NCI-H146 treated with DMSO at 0.1 percent for 48 hours (cell line): ENCODE results near the gene APLF.

ENCODE experiments used
- DNase-seq: peaks from one replicate; lab custom pipeline; 2025; ENCODE audit not compliant: unreplicated experiment; lab: John Stamatoyannopoulos, UW

Gene APLF

DNA sequence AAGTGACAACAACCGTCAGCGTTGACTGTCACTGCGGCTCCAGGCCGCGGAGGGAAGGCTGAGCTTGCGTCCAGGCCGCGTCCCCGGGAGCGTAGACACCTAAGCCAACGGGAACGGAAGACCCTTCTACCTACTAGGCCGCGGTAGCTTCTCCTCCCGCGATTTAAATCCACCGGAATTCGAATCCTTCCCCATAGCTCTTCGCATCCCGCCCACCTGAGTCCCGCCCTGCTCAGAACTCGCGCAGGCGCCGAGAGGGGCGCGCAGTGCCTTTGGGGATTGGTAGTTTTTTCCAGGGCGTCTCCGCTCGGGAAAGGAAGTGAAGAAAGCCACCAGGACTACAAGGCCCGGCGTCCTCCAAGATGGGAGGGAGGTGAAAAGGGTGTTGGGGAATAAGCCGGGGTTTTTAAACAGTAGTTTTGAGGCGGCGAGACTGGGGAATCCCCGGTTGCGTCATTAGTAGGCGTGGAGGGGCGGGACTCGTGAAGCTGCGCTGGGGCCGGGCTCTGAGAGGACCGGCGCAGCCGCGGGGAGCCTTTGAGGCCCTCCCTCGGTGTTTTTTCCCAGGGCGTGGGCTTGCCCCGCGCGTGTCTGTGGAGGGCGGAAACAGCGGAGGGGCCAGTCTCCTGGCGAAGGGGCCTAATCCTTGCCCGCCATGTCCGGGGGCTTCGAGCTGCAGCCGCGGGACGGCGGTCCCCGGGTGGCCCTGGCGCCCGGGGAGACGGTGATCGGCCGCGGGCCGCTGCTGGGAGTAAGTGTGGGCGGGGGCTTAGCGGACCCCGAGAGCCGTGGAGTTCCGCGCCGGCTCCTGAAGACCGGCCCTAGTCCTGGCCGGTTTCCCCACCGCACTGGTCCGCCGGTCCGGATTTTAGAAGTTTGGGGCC is at the start of gene APLF, which contains the start of gene FBXO48:
APLF (plus strand) TSS at position 509 of the 884 bp plus-strand sequence; CDS start at position 656, 147 bp downstream.
FBXO48 (minus strand) TSS at position 218 of the 884 bp plus-strand sequence. CDS start 2,149 bp downstream, outside the sequence.
- peak; percentile 95 for DNase-seq

DNA sequence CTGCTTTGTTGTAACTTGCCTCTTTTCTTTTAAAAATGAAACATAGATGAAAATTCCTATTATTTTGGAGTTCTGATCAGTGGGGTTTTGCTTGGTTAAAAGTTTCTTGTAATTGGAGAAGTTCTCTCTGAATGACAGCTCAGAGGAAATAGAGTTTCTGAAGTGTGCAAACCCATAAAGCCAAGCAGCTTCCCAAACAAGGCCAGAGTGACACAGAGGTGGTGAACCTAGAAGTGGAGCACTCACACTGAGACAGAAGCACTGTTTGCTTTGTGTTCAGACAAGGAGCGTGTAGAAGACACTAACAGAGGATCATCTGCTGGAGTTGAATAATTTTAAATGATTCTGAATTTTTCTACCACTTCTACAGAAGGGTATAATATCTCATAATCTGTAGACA is 49.5 kb upstream of the APLF start:
- no peak for DNase-seq

GRCh38 chr2:68418419-68418818 is 49.0 kb upstream of the APLF start:
- no peak for DNase-seq

GRCh38 chr2:68418855-68419254 is 48.5 kb upstream of the APLF start:
- no peak for DNase-seq

- no peak for DNase-seq
These were observed 47.0 kb upstream of the APLF start for GRCh38 chr2:68420254-68420910.

- DNase-seq, result no peak
These were observed 43.3 kb upstream of the APLF start for GRCh38 chr2:68423966-68424650.

DNA sequence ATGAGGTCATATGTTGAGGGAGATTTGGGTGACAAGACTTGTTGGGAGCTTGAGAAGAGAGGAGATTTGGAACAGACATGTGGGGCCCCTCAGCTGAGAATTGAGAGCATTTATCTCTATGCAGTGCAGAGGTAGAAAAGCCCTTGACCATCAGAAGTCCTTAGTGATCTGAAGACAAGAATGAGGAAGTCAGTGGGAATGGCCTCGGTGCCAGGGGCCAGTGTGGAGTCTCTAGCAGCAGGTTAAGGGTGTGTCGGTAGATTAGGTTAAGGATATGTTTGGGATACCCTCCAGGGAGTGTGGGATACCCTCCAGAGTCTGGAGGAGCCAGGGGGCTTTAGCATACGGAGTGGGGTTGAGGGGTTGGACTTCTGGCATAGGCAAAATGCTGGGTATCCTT is 41.9 kb upstream of the APLF start:
- DNase-seq, result no peak

DNA sequence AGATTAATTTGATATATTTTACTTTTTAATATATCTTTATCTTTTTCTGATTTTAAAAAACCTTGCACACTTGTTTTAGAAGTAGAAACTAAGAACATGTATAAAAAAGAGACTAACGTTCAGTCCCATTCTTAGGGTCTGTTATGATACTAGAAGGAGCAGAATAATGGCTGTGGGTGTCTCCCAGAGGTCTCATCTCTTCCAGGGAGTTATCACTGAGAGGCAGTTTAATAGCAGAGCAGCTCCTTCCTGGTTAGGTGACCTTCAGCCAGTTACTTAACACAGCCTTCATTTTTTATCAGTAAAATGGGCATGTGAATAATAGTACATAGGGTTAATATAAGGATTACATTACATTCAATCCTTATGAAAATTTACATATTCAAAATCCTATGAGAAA is 40.9 kb upstream of the APLF start:
- no peak for DNase-seq

DNA sequence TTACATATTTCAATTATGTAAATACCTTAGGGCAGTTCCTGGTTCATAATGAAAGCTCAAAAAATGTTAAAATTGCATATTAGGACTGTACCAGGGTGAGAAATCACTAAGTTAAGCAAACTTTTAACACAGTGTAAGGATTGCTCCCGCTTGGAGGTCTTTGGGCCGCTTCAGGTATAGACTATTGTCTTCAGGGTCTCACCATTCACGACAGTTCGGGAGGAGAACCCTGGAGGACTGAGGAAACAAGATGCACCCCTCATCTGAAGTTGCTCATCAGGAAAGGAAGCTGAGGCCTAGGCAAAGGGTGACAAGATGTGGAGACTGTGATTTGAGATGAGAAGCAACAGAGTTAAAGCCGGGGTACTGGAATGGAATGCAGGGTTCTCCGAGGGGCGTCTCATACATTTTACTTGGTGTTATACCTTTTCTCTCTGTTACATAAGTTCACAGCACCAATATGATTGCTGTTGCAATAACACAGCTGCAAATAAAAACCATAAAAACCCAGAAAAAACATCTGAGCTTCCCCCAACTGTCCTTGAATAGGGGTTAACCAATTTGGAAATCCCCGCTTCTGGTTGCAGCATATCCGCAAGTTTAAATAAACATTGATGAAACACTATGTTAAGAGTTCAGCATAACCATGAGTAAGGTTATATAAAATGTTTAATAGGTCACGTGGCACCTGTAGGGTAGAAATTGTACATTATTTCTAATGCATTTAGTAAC is 40.4 kb upstream of the APLF start:
- DNase-seq, result no peak

GRCh38 chr2:68428126-68428525 is 39.3 kb upstream of the APLF start:
- DNase-seq, result no peak

DNA sequence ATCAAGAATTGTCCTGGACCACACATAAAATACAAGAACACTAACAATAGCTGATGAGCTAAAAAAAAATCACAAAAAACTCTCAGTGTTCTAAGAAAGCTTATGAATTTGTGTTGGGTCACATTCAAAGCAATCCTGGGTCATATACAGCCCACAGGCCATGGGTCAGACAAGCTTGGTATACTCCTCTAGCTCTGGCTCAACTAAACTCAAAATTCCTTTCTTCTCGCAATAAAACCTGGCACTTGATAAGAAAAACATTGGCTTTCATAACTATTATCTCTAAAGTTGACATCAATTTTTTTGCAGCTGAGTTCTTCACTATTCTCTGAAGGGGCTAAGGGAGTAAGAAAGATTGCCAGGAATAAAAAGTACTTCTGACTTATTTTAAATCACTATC is 38.6 kb upstream of the APLF start:
- no peak for DNase-seq

GRCh38 chr2:68429311-68429826 is 38.0 kb upstream of the APLF start:
- DNase-seq, result no peak

GRCh38 chr2:68431316-68431972 is 35.9 kb upstream of the APLF start:
- DNase-seq, result no peak

GRCh38 chr2:68432696-68433658 is 34.4 kb upstream of the APLF start:
- peak; percentile 22 for DNase-seq

DNA sequence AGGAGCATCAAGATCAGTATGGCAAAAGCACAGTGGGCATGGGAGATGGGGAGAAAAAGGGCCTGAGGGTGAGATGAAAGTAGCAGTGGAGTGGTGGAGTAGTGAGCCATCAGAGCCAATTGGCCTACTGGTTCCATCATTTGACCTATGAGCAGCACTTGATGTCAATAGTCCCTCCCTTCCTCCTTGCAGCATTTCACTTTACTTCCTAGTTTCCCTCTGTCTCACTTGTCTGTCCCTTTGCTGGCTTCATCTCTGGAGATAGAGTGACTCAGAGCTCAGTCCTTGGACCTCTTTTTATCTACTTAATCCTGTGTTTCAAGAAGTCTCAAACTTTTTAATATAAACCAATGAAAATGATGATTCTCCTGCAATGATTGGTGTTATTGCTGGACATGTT is 32.4 kb upstream of the APLF start:
- no peak for DNase-seq

GRCh38 chr2:68435615-68436014 is 31.8 kb upstream of the APLF start:
- no peak for DNase-seq

DNA sequence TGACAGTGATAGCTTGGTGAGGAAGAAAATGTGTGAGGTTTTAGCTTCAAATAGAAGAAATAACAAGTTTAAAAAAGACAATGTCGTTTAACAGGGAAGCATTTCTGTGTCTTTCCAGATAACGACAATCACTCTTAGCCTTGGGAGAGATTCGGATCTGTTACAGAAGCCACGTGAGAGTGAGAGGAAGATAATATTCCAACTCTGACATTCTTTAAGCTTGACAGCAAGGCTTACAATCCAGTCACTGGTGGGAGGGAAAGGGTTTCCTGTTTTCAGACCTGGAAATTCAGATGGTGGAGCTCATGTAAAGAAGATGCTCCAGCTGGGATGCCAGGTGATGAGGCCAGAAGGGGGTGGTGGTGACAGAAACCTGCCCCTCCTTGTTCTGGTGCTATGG is 31.1 kb upstream of the APLF start:
- DNase-seq, result no peak

DNA sequence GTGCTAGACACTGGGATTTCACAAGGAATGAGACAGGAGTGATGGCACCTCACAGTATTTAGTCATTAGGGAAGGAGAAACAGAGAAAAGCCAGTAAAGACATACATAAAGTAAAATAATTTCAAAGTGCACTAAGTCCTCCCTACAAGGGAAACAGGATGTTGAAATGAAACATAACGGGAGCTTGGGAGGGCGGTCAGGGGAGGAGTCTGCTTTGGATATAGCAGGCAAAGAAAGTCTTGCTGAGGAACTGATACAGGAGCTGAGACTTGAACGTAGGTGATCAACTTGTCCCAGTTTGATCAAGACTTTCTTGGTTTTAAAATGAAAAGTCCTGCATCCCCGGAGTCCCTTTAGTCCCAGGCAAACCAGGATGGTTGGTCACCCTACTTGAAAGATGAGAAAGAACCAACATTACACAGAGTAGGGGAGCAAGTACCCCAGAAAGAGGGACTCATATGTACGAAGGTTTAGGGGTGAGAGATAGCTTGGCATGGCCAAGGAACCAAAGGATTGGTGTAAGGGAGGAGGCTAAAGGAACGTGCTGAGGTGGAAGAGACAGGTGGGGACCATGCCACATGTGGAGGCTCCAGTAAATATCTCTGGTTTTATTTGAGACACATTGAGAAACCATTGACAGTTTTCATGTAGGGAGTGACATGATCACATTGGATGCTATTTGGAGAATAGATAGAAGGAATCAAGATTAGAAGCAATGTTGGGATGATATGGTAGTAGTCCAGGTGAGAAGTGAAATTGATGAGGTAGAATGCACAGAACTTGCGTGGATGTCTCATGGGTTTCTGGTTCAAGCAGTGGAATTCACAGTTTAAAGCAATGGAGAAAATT is 28.7 kb upstream of the APLF start:
- DNase-seq, result no peak
